T-cell (primary cell): Measurements from ENCODE around the gene VCAM1. TPM values are rescaled to one million over a fixed set of nuclear protein-coding genes. Genes with fewer than 3 reads are reported as not detected.

Experiments used
- total RNA-seq, 35 experiments: library from RNA in 6 of 35; stranded (reverse) in 6 of 35; fragments of 120-200 nt in 1 of 35; gene quantifications; one replicate each; pipeline versions ENCODE4 v1.2.1 to v1.2.4 and lab custom pipeline; 2013 to 2026

Gene VCAM1
- total RNA-seq, 5 donors from 2014 or later (not counting 1 experiment from before 2014, with no cell fraction given), result 0.12 to 0.36 (median 0.24) TPM; not detected in 1

Other genes with a start within 250 kb of the VCAM1 start
- gene GPR88, start 181.6 kb upstream of the VCAM1 start, total RNA-seq, result under 1 TPM in 3 of 5 donors, not detected in 2; 0.12 to 0.13 (median 0.13) TPM
- 1 to 10 TPM; 2.4 to 4.1 (median 2.7) TPM for gene EXTL2, start 175.1 kb downstream of the VCAM1 start, total RNA-seq
- gene SLC30A7, start 176.3 kb downstream of the VCAM1 start, total RNA-seq, result 10 to 100 TPM; 28.8 to 44.1 (median 36.9) TPM